Loucy (cell line): ENCODE measurements around the gene TSPAN9.

Source experiments
- H2AFZ ChIP-seq: fragments of 200-600 bp; sonication (generic); 2 replicates; pipeline ENCODE4 v1.6.0; 2016; ENCODE audit warnings: antibody characterized with exemption, mild to moderate bottlenecking, low read length, moderate library complexity
- H3F3A ChIP-seq: fragments of 200-600 bp; 2 replicates; pipeline ENCODE4 v1.6.0; 2016; ENCODE audit warnings: antibody characterized with exemption, low read depth, mild to moderate bottlenecking
- H3K27me3 ChIP-seq: fragments of 200-600 bp; sonication (generic); 2 replicates; pipeline ENCODE4 v1.6.1; 2014; ENCODE audit warnings: low read length, mild to moderate bottlenecking; ENCODE audit not compliant: insufficient read depth, poor library complexity, severe bottlenecking
- H3K36me3 ChIP-seq: fragments of 200-600 bp; sonication (generic); 2 replicates; pipeline ENCODE4 v1.6.1; 2016; ENCODE audit warnings: low read length; ENCODE audit not compliant: insufficient read depth
- H3K4me1 ChIP-seq: fragments of 200-600 bp; sonication (generic); 2 replicates; pipeline ENCODE4 v1.5.1; 2014; ENCODE audit warnings: low read length, mild to moderate bottlenecking; ENCODE audit not compliant: insufficient read depth, poor library complexity, severe bottlenecking
- H3K4me2 ChIP-seq: fragments of 200-600 bp; sonication (generic); 2 replicates; pipeline ENCODE4 v1.6.0; 2014; ENCODE audit warnings: antibody characterized with exemption, low read length, low read depth, mild to moderate bottlenecking; ENCODE audit not compliant: poor library complexity, severe bottlenecking
- H3K4me3 ChIP-seq: fragments of 200-600 bp; sonication (generic); 2 replicates; pipeline ENCODE4 v1.5.1; 2014; ENCODE audit warnings: low read length, mild to moderate bottlenecking, mixed read lengths; ENCODE audit not compliant: poor library complexity, severe bottlenecking
- H3K79me2 ChIP-seq: fragments of 200-600 bp; sonication (generic); 2 replicates; pipeline ENCODE4 v1.6.1; 2014; ENCODE audit warnings: low read length; ENCODE audit not compliant: insufficient read depth
- H3K9ac ChIP-seq: fragments of 200-600 bp; sonication (generic); 2 replicates; pipeline ENCODE4 v1.6.0; 2014; ENCODE audit warnings: mild to moderate bottlenecking, low read depth, low read length, moderate library complexity; ENCODE audit not compliant: poor library complexity, severe bottlenecking
- H3K9me2 ChIP-seq: fragments of 200-600 bp; sonication (generic); replicated peaks from 2 replicates; pipeline ENCODE4 v1.6.1; 2016; ENCODE audit warnings: low read depth, low read length, mixed read lengths
- H3K9me3 ChIP-seq: fragments of 200-600 bp; sonication (generic); 2 replicates; pipeline ENCODE4 v1.6.1; 2014; ENCODE audit warnings: mild to moderate bottlenecking, antibody characterized with exemption, low read length, low read depth; ENCODE audit not compliant: insufficient read depth
- H4K20me1 ChIP-seq: fragments of 200-600 bp; sonication (generic); 2 replicates; pipeline ENCODE4 v1.6.0; 2014; ENCODE audit warnings: antibody characterized with exemption, low read length, mild to moderate bottlenecking; ENCODE audit not compliant: insufficient read depth, poor library complexity, severe bottlenecking
- EZH2phosphoT487 ChIP-seq: fragments of 200-600 bp; IDR thresholded peaks from 2 replicates; pipeline ENCODE4 v1.6.1; 2018; ENCODE audit warnings: antibody characterized with exemption, mild to moderate bottlenecking, moderate library complexity, borderline replicate concordance
- TF ChIP-seq, protein P1 (sequence below): fragments of 200-600 bp; sonication (generic); conservative IDR thresholded peaks from 2 replicates; pipeline ENCODE4 v1.5.1; 2014; ENCODE audit warnings: mild to moderate bottlenecking, antibody characterized with exemption, low read length

TSPAN9 gene

DNA sequence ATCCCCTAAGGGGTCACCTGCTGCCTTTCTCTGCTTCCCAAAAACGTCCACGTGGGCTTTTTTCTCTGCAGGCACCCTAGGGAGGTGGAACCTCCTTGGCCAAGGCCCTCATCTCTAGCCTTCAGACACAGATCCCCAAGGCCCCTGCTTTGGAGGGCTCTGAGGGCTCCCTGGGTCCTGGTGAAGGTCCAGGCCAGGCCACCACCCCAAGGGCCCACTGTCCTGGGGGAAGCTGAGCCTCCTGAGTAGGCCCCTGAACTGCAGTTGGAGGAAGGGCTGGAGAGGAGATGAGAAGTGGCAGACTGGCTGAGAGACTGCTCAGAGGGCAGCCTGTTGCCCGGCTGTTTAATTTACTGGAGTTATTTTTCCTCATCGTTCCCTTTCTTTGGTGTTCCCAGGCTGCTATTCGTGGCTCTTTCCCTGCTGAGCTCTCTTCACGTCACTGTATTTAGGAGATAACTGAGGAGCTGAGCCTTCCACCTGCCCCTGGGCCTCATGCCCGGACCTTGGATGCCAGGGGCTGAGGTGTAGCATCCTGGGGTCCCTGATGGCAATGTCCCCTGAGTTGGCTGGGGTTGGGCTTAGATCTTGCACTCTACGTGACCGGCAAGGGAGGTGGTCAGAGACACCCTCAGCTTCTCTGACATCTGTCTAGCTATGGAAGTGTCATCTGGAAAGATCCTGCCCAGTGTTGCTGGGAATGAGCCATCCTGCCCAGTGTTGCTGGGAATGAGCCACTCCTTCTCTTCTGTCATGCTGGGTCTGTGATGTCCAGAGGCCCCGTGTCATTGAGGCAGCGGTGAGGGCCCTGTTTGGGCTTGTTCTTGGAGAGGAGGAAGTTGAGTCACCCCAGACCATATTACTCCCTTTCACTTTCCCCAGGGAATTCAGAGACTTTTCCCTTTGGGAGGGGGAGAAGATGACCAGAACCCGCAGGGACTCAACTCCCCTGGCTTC lies 139.8 kb downstream of the TSPAN9 start:
- Histone ChIP-seq H3K27me3 (no peaks in the 10 kb centered on the region), H3K4me2 (no peak overlapping the region), H3K9me2 (no peaks in the 10 kb centered on the region), H3K4me3 (no peak overlapping the region), H3F3A (no peaks in the 10 kb centered on the region), H3K4me1 (no peaks in the 10 kb centered on the region), H3K9me3 (no peaks in the 10 kb centered on the region), H3K36me3 (no peaks in the 10 kb centered on the region), H2AFZ (no peak overlapping the region), H3K9ac (no peak overlapping the region), H3K79me2 (no peaks in the 10 kb centered on the region), H4K20me1 (no peaks in the 10 kb centered on the region)
- no peak for TF ChIP-seq EZH2phosphoT487
- TF ChIP-seq, protein P1, sequence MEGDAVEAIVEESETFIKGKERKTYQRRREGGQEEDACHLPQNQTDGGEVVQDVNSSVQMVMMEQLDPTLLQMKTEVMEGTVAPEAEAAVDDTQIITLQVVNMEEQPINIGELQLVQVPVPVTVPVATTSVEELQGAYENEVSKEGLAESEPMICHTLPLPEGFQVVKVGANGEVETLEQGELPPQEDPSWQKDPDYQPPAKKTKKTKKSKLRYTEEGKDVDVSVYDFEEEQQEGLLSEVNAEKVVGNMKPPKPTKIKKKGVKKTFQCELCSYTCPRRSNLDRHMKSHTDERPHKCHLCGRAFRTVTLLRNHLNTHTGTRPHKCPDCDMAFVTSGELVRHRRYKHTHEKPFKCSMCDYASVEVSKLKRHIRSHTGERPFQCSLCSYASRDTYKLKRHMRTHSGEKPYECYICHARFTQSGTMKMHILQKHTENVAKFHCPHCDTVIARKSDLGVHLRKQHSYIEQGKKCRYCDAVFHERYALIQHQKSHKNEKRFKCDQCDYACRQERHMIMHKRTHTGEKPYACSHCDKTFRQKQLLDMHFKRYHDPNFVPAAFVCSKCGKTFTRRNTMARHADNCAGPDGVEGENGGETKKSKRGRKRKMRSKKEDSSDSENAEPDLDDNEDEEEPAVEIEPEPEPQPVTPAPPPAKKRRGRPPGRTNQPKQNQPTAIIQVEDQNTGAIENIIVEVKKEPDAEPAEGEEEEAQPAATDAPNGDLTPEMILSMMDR, result no peak

DNA sequence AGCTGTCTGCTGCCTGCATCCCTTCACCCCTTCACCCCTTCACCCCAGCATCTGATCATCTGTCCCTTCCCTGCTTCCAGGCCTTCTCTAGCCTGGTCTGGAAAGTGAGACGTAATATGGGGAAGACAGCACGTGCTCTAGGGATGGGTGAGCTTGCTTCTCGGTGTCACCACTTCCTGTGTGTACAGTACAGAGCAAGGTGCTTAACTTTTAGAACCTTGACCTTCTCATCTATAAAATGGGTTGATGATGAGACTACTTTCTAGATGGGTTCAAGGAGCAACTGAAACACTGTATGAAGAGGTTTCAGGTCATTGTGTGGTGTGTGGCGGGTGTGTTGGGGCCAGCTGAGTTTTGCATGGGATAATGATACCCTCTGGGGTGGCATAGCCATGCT lies 140.5 kb downstream of the TSPAN9 start:
- H3K27me3 ChIP-seq, result no peaks in the 10 kb centered on the region
- H3K4me2 ChIP-seq, result no peak overlapping the region
- no peak overlapping the region for H3K4me3 ChIP-seq
- H4K20me1 ChIP-seq, result no peaks in the 10 kb centered on the region
- no peaks in the 10 kb centered on the region for H3K4me1 ChIP-seq
- no peaks in the 10 kb centered on the region for H3F3A ChIP-seq
- no peaks in the 10 kb centered on the region for H3K9me3 ChIP-seq
- no peaks in the 10 kb centered on the region for H3K9me2 ChIP-seq
- TF ChIP-seq, protein P1, result no peak
- no peak for TF ChIP-seq EZH2phosphoT487
- H2AFZ ChIP-seq, result no peak overlapping the region
- no peaks in the 10 kb centered on the region for H3K79me2 ChIP-seq
- no peaks in the 10 kb centered on the region for H3K36me3 ChIP-seq
- H3K9ac ChIP-seq, result no peak overlapping the region

DNA sequence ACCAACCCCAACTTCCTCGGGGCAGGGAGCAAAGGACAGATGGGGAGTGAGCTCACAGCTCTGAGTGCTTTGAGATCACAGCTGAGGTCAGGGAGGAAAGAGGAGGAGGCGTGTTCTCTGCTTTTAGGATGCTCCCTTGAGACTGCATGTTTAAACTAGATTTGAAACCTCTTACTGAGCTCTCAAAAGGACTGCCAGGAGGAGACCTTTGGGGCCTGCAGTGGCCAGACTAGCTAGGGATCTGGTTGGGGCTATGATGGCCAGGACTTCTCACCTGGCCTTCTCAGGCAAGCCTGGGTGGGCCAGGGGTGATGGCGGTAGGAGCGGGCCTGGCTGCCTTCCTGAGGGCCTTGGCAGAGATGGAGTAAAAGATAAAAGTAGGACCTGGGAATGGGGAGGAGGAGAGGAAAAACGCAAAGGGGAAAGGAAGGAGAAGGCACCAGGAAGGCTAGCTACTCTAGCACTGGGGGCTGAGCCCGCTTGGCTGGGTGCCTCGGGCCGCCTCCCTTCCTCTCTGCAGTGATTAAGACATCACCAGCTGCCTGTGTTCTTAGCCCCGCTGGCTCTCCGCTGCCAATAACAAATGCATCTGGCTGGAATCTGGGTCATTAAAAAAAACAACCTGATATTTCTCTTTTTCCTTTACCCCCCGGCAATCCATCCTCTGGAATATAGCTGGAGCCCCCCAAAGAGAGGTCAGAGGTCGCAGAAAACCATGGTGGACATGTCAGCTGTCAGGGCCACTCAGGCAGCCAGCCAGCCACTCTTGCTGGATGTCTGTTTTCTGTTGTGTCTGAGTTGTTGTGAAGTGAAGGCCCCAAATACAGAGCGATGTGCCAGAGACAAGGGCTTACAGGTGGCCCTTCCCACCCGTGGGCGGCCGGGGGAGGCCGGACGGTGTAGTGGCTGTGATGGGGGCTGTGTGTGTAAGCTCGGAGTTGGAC lies 141.3 kb downstream of the TSPAN9 start:
- Histone ChIP-seq H3K9me2 (no peaks in the 10 kb centered on the region), H3K4me3 (no peak overlapping the region), H3K27me3 (no peaks in the 10 kb centered on the region), H3K4me1 (no peaks in the 10 kb centered on the region), H4K20me1 (no peaks in the 10 kb centered on the region), H3K9ac (no peak overlapping the region), H3K9me3 (no peaks in the 10 kb centered on the region), H3K36me3 (no peaks in the 10 kb centered on the region), H3K4me2 (no peak overlapping the region), H3F3A (no peaks in the 10 kb centered on the region), H3K79me2 (no peaks in the 10 kb centered on the region), H2AFZ (no peak overlapping the region)
- TF ChIP-seq, protein P1, result no peak
- TF ChIP-seq EZH2phosphoT487, result no peak
